HCT116 (cell line): ENCODE measurements around the gene GRK2. TPM values are rescaled to one million over a fixed set of nuclear protein-coding genes. Genes with fewer than 3 reads are reported as not detected.

ENCODE experiments used
- ATAC-seq: fragments of 200-7000 bp; cut with Tn5 transposase; 2 replicates; pipeline ENCODE4 v1.9.1; 2020; ENCODE audit warnings: mild to moderate bottlenecking, moderate library complexity
- BruUV-seq: library from RNA; stranded (reverse); fragments of 400-500 nt; replicated peaks from 2 replicates; lab custom pipeline; 2021; lab: Mats Ljungman, UMichigan
- CTCF ChIA-PET: fragments of 300-600 bp; sonication (Branson Sonifier 250); formaldehyde crosslinking; loops from one replicate; lab custom pipeline; 2021; ENCODE audit warnings: antibody characterized with exemption; lab: Charles Lee
- POLR2A ChIA-PET: fragments of 300-600, 350-600 bp; sonication (Branson Sonifier 250); formaldehyde crosslinking; loops from one replicate; lab custom pipeline; 2021; ENCODE audit warnings: antibody characterized with exemption; lab: Charles Lee
- RAD21 ChIA-PET, 2 experiments: fragments of 300-600 bp; sonication (Branson Sonifier 250); formaldehyde crosslinking; loops; one replicate each; lab custom pipeline; 2023; ENCODE audit warnings: low total read pairs in 2 of 2; ENCODE audit not compliant: uncharacterized antibody in 2 of 2, unreplicated experiment in 2 of 2, low non-redundant PET in 1 of 2; lab: Charles Lee
- DNase-seq: peaks from one replicate; pipeline ENCODE4 v3.0.0-alpha.2; 2010; ENCODE audit warnings: low read depth, low spot score
- H2AFZ ChIP-seq: fragments of 200-600 bp; shearing (Covaris generic), sonication (generic); 2 replicates; pipeline ENCODE4 v1.6.1; 2017; ENCODE audit warnings: low read depth, mixed run types, mixed read lengths, antibody characterized with exemption, low read length; ENCODE audit not compliant: poor library complexity, severe bottlenecking
- H3K27ac ChIP-seq: 2 replicates; pipeline ENCODE4 v1.5.1; 2012; ENCODE audit warnings: low read depth, low read length
- H3K27me3 ChIP-seq: fragments of 200-600 bp; sonication (generic); 2 replicates; pipeline ENCODE4 v1.6.1; 2016; ENCODE audit warnings: mixed run types, low read length, mixed read lengths; ENCODE audit not compliant: insufficient read depth
- H3K36me3 ChIP-seq, 2 experiments: fragments of 200-500 bp in 1 of 2; fragments of 200-600 bp in 1 of 2; sonication (Bioruptor generic) in 1 of 2; sonication (generic) in 1 of 2; 2 replicates each; pipeline versions ENCODE4 v1.5.1 to v1.6.1; 2014 to 2016; ENCODE audit warnings: low read length in 2 of 2, inconsistent platforms in 1 of 2, mixed read lengths in 1 of 2, mixed run types in 1 of 2; ENCODE audit not compliant: insufficient read depth in 2 of 2, control insufficient read depth in 1 of 2
- H3K4me1 ChIP-seq, 2 experiments: fragments of 200-600 bp in 1 of 2; sonication (generic) in 1 of 2; 2 replicates each; pipeline versions ENCODE4 v1.5.1 to v1.6.1; 2012 to 2017; ENCODE audit warnings: low read length in 2 of 2, inconsistent platforms in 1 of 2, mild to moderate bottlenecking in 1 of 2, mixed read lengths in 1 of 2, mixed run types in 1 of 2, moderate library complexity in 1 of 2; ENCODE audit not compliant: insufficient read depth in 2 of 2, control insufficient read depth in 1 of 2
- H3K4me2 ChIP-seq: fragments of 200-600 bp; sonication (generic); 2 replicates; pipeline ENCODE4 v1.6.1; 2017; ENCODE audit warnings: mixed run types, low read length, mixed read lengths
- H3K4me3 ChIP-seq, 2 experiments: fragments of 200-600 bp in 1 of 2; sonication (generic) in 1 of 2; replicated peaks in 1 of 2; 2 replicates each; pipeline ENCODE4 v1.5.1; 2011 to 2016; ENCODE audit warnings: low read length in 2 of 2, control low read depth in 1 of 2, low read depth in 1 of 2, mild to moderate bottlenecking in 1 of 2, mixed read lengths in 1 of 2, mixed run types in 1 of 2
- H3K79me2 ChIP-seq: fragments of 200-600 bp; sonication (generic); 2 replicates; pipeline ENCODE4 v1.6.1; 2017; ENCODE audit warnings: mild to moderate bottlenecking, mixed run types, low read length, moderate library complexity, mixed read lengths; ENCODE audit not compliant: insufficient read depth
- H3K9ac ChIP-seq: fragments of 200-600 bp; sonication (generic); 2 replicates; pipeline ENCODE4 v1.6.1; 2016; ENCODE audit warnings: low read length, mixed read lengths
- H3K9me2 ChIP-seq: fragments of 200-600 bp; sonication (generic), shearing (Covaris generic); 2 replicates; pipeline ENCODE4 v1.6.1; 2017; ENCODE audit warnings: mixed run types, mild to moderate bottlenecking, moderate library complexity; ENCODE audit not compliant: insufficient read depth
- H3K9me3 ChIP-seq, 2 experiments: fragments of 200-500 bp in 1 of 2; fragments of 200-600 bp in 1 of 2; sonication (Bioruptor generic) in 1 of 2; sonication (generic) in 1 of 2; 2 replicates each; pipeline ENCODE4 v1.6.1; 2014 to 2017; ENCODE audit warnings: low read length in 2 of 2, mixed read lengths in 2 of 2, inconsistent platforms in 1 of 2, low read depth in 1 of 2, mild to moderate bottlenecking in 1 of 2, mixed run types in 1 of 2, moderate library complexity in 1 of 2; ENCODE audit not compliant: control insufficient read depth in 1 of 2, insufficient read depth in 1 of 2
- H4K20me1 ChIP-seq: fragments of 200-600 bp; sonication (generic), shearing (Covaris generic); 2 replicates; pipeline ENCODE4 v1.6.1; 2017; ENCODE audit warnings: mixed run types, mild to moderate bottlenecking, moderate library complexity; ENCODE audit not compliant: insufficient read depth
- EZH2 ChIP-seq: fragments of 200-600 bp; sonication (generic); IDR thresholded peaks from 2 replicates; pipeline ENCODE4 v1.6.1; 2017; ENCODE audit warnings: antibody characterized with exemption, mixed run types
- EZH2phosphoT487 ChIP-seq: fragments of 200-600 bp; IDR thresholded peaks from 2 replicates; pipeline ENCODE4 v1.6.1; 2018; ENCODE audit warnings: antibody characterized with exemption, borderline replicate concordance
- FOSL1 ChIP-seq: IDR thresholded peaks from 2 replicates; pipeline ENCODE4 v1.6.1; 2012; ENCODE audit warnings: low read depth
- POLR2A ChIP-seq: IDR thresholded peaks from 2 replicates; pipeline ENCODE4 v1.7.0; 2011; ENCODE audit warnings: borderline replicate concordance; ENCODE audit not compliant: insufficient read depth, insufficient read length; ENCODE audit errors: extremely low read depth
- RAD21 ChIP-seq: IDR thresholded peaks from 2 replicates; pipeline ENCODE4 v1.6.1; 2012; ENCODE audit warnings: low read depth, mild to moderate bottlenecking
- SIN3A ChIP-seq: IDR thresholded peaks from 2 replicates; pipeline ENCODE4 v1.6.1; 2012; ENCODE audit warnings: low read depth
- SRF ChIP-seq: IDR thresholded peaks from 2 replicates; pipeline ENCODE4 v1.6.1; 2012; ENCODE audit warnings: low read depth
- TCF7L2 ChIP-seq: IDR thresholded peaks from 2 replicates; pipeline ENCODE4 v1.7.0; 2011; ENCODE audit warnings: borderline replicate concordance, inconsistent platforms; ENCODE audit not compliant: insufficient read depth, insufficient read length; ENCODE audit errors: extremely low read depth
- intact Hi-C: fragments of 100-400 bp; cut with micrococcal nuclease; formaldehyde crosslinking; loops from 2 replicates; pipeline ENCODE4 v1.10.0; 2022
- total RNA-seq: library from RNA; stranded (reverse); gene quantifications from one replicate; pipeline ENCODE4 v1.2.1, GENCODE V29; 2021; ENCODE audit not compliant: unreplicated experiment
- TF ChIP-seq, protein P1 (sequence below), 3 experiments: fragments of 200-600 bp in 1 of 3; sonication (generic) in 1 of 3; IDR thresholded peaks in 2 of 3; conservative IDR thresholded peaks in 1 of 3; 2 replicates each; pipeline ENCODE4 v1.5.1; 2012 to 2017; ENCODE audit warnings: low read depth in 2 of 3, low read length in 2 of 3, antibody characterized with exemption in 1 of 3, borderline replicate concordance in 1 of 3, control low read depth in 1 of 3, mild to moderate bottlenecking in 1 of 3, mixed read lengths in 1 of 3, mixed run types in 1 of 3, moderate library complexity in 1 of 3; ENCODE audit not compliant: insufficient read depth in 1 of 3

Gene GRK2
- total RNA-seq, 1 experiment from 2014 or later = 83.0 TPM

DNA sequence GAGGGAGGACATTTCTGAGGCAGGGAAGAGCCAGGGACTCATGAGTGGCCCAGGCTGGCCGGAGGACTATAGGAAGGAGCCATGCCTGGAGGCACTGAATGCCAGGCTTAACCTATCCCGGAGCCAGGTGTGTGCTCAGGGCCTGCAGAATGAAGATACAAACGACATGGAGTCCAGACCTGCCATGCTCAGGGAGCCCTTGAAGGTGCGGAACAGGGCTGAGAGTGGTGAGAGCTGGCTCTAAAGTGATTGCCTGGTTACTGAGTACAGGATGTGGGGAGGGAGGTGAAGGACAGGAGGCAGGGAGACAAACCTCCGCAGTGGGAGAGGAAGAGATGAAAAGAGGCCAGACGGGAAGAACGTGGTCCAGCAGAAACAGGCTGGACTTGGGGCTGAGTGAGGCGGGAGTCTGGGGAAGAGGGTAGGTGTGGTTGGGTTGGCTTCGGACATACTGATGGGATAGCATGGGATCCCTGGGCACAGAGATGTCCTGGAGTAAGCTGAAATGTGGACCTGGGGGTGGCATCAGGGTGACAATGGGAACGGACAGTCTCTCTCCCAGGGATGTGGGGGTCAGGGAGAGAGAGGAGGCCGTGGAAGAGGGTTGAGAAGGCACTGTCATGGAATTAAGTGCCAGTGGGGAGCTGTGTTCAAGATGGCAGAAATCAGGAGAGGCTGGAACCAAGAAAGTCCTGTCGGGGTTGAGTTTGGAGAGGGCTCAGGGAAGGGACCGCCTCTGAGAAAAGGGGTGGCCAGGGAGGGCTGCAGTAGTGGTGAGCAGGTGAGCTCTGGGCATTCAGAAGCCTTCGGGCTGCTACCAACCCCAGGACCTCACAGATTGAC is 21.3 kb downstream of the GRK2 start:
- H3K4me1 ChIP-seq = peaks cover 13 to 29% of the 10 kb centered on the region in 2 experiments
- peak overlapping the region; percentile 100 for H3K27ac ChIP-seq
- TSS peak; percentile 91 for BruUV-seq
- ChIA-PET RAD21 (no interaction called here), CTCF (interaction anchor here (1.3 to 1.6 kb wide), 2 partner anchors 16 to 26 kb away, joined by 5 read pairs; partner anchors contain the start of gene SSH3), POLR2A (interaction anchor here (2.1 kb wide), 1 partner anchor 15 kb away, joined by 11 read pairs; the partner anchor contains the start of gene SSH3)
- no peaks in the 10 kb centered on the region for H3K9me2 ChIP-seq
- peaks cover 20% of the 10 kb centered on the region; the same call in 1 of the 2 replicates for H3K79me2 ChIP-seq
- TF ChIP-seq TCF7L2 (no peak), RAD21 (no peak), POLR2A (no peak), EZH2 (no peak), SRF (no peak), EZH2phosphoT487 (no peak), FOSL1 (no peak), SIN3A (no peak)
- TF ChIP-seq, protein P1, sequence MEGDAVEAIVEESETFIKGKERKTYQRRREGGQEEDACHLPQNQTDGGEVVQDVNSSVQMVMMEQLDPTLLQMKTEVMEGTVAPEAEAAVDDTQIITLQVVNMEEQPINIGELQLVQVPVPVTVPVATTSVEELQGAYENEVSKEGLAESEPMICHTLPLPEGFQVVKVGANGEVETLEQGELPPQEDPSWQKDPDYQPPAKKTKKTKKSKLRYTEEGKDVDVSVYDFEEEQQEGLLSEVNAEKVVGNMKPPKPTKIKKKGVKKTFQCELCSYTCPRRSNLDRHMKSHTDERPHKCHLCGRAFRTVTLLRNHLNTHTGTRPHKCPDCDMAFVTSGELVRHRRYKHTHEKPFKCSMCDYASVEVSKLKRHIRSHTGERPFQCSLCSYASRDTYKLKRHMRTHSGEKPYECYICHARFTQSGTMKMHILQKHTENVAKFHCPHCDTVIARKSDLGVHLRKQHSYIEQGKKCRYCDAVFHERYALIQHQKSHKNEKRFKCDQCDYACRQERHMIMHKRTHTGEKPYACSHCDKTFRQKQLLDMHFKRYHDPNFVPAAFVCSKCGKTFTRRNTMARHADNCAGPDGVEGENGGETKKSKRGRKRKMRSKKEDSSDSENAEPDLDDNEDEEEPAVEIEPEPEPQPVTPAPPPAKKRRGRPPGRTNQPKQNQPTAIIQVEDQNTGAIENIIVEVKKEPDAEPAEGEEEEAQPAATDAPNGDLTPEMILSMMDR (IDR thresholded peaks at IDR 0.05 in 2 of 3, conservative IDR thresholded peaks at IDR 0.05 in 1 of 3; ENCODE audit: borderline replicate concordance in 1 of 3, insufficient read depth in 1 of 3, low read depth in 2 of 3, low read length in 2 of 3) = no peak
- H3K4me2 ChIP-seq = peak overlapping the region; percentile 98
- intact Hi-C loops = no loop called here
- H3K4me3 ChIP-seq = peak overlapping the region; percentile 74 to 91
- H4K20me1 ChIP-seq = no peaks in the 10 kb centered on the region
- peak overlapping the region; percentile 93 for H3K9ac ChIP-seq
- peaks cover 15 to 38% of the 10 kb centered on the region in 2 experiments for H3K36me3 ChIP-seq
- no peaks in the 10 kb centered on the region for H3K27me3 ChIP-seq
- H2AFZ ChIP-seq = no peak overlapping the region
- ATAC-seq (no peak), DNase-seq (no peak)
- no peaks in the 10 kb centered on the region for H3K9me3 ChIP-seq
